Ishikawa (cell line): Measurements from ENCODE around the gene VRK3.

ENCODE experiments used
- CEBPB ChIP-seq: IDR thresholded peaks from 2 replicates; pipeline ENCODE4 v1.6.1; 2012
- CREB1 ChIP-seq: IDR thresholded peaks from 2 replicates; pipeline ENCODE4 v1.6.1; 2012; ENCODE audit warnings: low read depth
- EP300 ChIP-seq: IDR thresholded peaks from 2 replicates; pipeline ENCODE4 v1.6.1; 2012; ENCODE audit warnings: borderline replicate concordance
- FOXM1 ChIP-seq: IDR thresholded peaks from 2 replicates; pipeline ENCODE4 v1.6.1; 2012; ENCODE audit warnings: low read depth, borderline replicate concordance
- RAD21 ChIP-seq: IDR thresholded peaks from 2 replicates; pipeline ENCODE4 v1.6.1; 2012; ENCODE audit warnings: low read depth
- TAF1 ChIP-seq: IDR thresholded peaks from 2 replicates; pipeline ENCODE4 v1.6.1; 2012; ENCODE audit warnings: low read depth, mild to moderate bottlenecking
- TCF12 ChIP-seq: IDR thresholded peaks from 2 replicates; pipeline ENCODE4 v1.6.1; 2012; ENCODE audit warnings: low read depth
- YY1 ChIP-seq: IDR thresholded peaks from 2 replicates; pipeline ENCODE4 v1.6.1; 2012; ENCODE audit warnings: low read depth
- TF ChIP-seq, protein P1 (sequence below): IDR thresholded peaks from 2 replicates; pipeline ENCODE4 v1.6.1; 2012
- TF ChIP-seq, protein P2 (sequence below): IDR thresholded peaks from 2 replicates; pipeline ENCODE4 v1.6.1; 2012; ENCODE audit warnings: low read depth, mild to moderate bottlenecking

DNA sequence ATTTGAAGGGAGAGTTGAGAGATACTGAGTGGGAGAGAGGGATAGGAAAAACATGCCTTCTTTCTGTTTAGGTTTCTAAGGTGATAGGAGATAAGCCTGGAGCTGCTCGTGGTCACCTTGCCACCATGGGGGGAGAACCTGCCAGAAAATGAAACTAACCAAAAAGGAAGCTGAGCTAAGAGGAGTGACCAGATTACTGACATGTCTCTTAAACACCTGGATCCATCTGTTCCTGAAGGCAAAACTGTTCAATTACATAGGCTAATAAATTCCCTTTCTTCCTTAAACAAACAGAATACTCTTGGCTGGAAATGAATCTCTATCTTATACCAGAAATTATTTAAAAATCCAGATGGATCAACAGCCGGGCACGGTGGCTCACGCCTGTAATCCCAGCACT is 27.9 kb upstream of the VRK3 start:
- TF ChIP-seq EP300 (no peak), RAD21 (no peak), TCF12 (no peak), CREB1 (no peak), YY1 (no peak), TAF1 (no peak), CEBPB (no peak), FOXM1 (no peak)
- TF ChIP-seq, protein P1, sequence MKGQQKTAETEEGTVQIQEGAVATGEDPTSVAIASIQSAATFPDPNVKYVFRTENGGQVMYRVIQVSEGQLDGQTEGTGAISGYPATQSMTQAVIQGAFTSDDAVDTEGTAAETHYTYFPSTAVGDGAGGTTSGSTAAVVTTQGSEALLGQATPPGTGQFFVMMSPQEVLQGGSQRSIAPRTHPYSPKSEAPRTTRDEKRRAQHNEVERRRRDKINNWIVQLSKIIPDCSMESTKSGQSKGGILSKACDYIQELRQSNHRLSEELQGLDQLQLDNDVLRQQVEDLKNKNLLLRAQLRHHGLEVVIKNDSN: no peak
- TF ChIP-seq, protein P2, sequence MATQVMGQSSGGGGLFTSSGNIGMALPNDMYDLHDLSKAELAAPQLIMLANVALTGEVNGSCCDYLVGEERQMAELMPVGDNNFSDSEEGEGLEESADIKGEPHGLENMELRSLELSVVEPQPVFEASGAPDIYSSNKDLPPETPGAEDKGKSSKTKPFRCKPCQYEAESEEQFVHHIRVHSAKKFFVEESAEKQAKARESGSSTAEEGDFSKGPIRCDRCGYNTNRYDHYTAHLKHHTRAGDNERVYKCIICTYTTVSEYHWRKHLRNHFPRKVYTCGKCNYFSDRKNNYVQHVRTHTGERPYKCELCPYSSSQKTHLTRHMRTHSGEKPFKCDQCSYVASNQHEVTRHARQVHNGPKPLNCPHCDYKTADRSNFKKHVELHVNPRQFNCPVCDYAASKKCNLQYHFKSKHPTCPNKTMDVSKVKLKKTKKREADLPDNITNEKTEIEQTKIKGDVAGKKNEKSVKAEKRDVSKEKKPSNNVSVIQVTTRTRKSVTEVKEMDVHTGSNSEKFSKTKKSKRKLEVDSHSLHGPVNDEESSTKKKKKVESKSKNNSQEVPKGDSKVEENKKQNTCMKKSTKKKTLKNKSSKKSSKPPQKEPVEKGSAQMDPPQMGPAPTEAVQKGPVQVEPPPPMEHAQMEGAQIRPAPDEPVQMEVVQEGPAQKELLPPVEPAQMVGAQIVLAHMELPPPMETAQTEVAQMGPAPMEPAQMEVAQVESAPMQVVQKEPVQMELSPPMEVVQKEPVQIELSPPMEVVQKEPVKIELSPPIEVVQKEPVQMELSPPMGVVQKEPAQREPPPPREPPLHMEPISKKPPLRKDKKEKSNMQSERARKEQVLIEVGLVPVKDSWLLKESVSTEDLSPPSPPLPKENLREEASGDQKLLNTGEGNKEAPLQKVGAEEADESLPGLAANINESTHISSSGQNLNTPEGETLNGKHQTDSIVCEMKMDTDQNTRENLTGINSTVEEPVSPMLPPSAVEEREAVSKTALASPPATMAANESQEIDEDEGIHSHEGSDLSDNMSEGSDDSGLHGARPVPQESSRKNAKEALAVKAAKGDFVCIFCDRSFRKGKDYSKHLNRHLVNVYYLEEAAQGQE: no peak
